Measurements from ENCODE around the gene EML2. TPM values are rescaled to one million over a fixed set of nuclear protein-coding genes. Genes with fewer than 3 reads are reported as not detected.
"Not testable (repeated sequence)": the region's sequence is repeated elsewhere in the genome, so short reads cannot be mapped to it uniquely, and the experiment has no call there.

The EML2 gene
- total and polyA plus RNA-seq, 2 of the 4 experiments (the other 2 are of a cell fraction): 11.8 to 25.3 TPM

- Histone ChIP-seq H2BK5ac (ENCODE audit: low read depth, low read length, poor library complexity, severe bottlenecking) (no peak overlapping the region), H3K79me1 (ENCODE audit: low read depth in 1 of 2, low read length in 2 of 2) (peaks cover 7 to 34% of the 10 kb centered on the region in 2 experiments; a peak in 3 of 4 replicates), H3K18ac (ENCODE audit: low read depth, low read length) (no peak overlapping the region), H3K4me3 (ENCODE audit: insufficient read depth, low read depth, low read length) (no peak overlapping the region), H3K27ac (ENCODE audit: insufficient read depth, low read length) (no peak overlapping the region), H2BK120ac (ENCODE audit: low read depth, low read length) (no peak overlapping the region), H3K56ac (ENCODE audit: extremely low read depth, insufficient read depth, low read length) (no peak overlapping the region), H3K36me3 (ENCODE audit: control insufficient read depth, insufficient read depth, low read length) (peaks cover 39% of the 10 kb centered on the region), H2BK20ac (ENCODE audit: low read depth, low read length) (no peak overlapping the region), H4K8ac (ENCODE audit: low read depth in 2 of 2, low read length in 2 of 2) (no peak overlapping the region), H2BK15ac (ENCODE audit: low read depth, low read length) (no peak overlapping the region), H3K14ac (replicated peaks; ENCODE audit: low read depth, low read length) (no peak overlapping the region), H3K9me3 (ENCODE audit: control insufficient read depth, insufficient read depth, low read length) (no peaks in the 10 kb centered on the region), H3K4me2 (ENCODE audit: low read depth, low read length) (no peak overlapping the region), H3K4me1 (ENCODE audit: control insufficient read depth, insufficient read depth, low read length) (peaks cover 1% of the 10 kb centered on the region; the same call in 1 of the 2 replicates), H2AK5ac (ENCODE audit: low read depth, low read length) (no peak overlapping the region), H3K27me3 (ENCODE audit: control insufficient read depth, insufficient read depth, low read length) (no peaks in the 10 kb centered on the region), H3K4ac (ENCODE audit: low read depth, low read length) (no peak overlapping the region), H3K23ac (ENCODE audit: low read depth, low read length) (no peak overlapping the region), H4K20me1 (ENCODE audit: insufficient read depth, low read length) (peaks cover 10% of the 10 kb centered on the region; the same call in 1 of the 2 replicates), H3K9ac (ENCODE audit: low read depth, low read length) (no peak overlapping the region), H4K5ac (ENCODE audit: low read depth, low read length) (no peak overlapping the region), H2AFZ (replicated peaks; ENCODE audit: low read length, poor library complexity) (no peak overlapping the region), H2AK9ac (replicated peaks; ENCODE audit: low read depth, low read length, poor library complexity) (no peak overlapping the region), H3K9me1 (ENCODE audit: insufficient read depth, low read length) (peaks cover 4% of the 10 kb centered on the region; the same call in 1 of the 2 replicates), H4K91ac (ENCODE audit: insufficient read depth, low read depth, low read length) (no peak overlapping the region)
- CTCF ChIA-PET: no interaction called here
- DNase-seq (no peak), ATAC-seq (ENCODE audit: low read depth) (no peak)
- BruUV-seq (replicated peaks): TSS peak; percentile 65
- WGBS, 2 experiments (ENCODE audit: extremely low coverage in 2 of 2, insufficient read length in 1 of 2): no CpG with 5 or more reads among the region's 9 CpGs
- POLR2A ChIA-PET (ENCODE audit: unreplicated experiment): no interaction called here
- TF ChIP-seq NFE2L2 (IDR thresholded peaks at IDR 0.05; ENCODE audit: low read depth, low read length) (no peak), MAZ (IDR thresholded peaks at IDR 0.05; ENCODE audit: borderline replicate concordance, low read depth, low read length) (no peak), SMC3 (IDR thresholded peaks at IDR 0.05; ENCODE audit: low read depth, low read length) (no peak), RAD21 (IDR thresholded peaks at IDR 0.05; ENCODE audit: low read length) (no peak), RFX5 (IDR thresholded peaks at IDR 0.05; ENCODE audit: low read depth, low read length) (no peak)
- in situ Hi-C loops (cut with MboI; ENCODE audit: low sequenced_read_pairs): no loop called here
- dilution Hi-C loops (cut with HindIII; ENCODE audit: low sequenced_read_pairs, unreplicated experiment): no loop called here
- intact Hi-C loops (cut with micrococcal nuclease): no loop called here
These were observed 48.4 kb upstream of the EML2 start for GRCh38 chr19:45687599-45687998.

DNA sequence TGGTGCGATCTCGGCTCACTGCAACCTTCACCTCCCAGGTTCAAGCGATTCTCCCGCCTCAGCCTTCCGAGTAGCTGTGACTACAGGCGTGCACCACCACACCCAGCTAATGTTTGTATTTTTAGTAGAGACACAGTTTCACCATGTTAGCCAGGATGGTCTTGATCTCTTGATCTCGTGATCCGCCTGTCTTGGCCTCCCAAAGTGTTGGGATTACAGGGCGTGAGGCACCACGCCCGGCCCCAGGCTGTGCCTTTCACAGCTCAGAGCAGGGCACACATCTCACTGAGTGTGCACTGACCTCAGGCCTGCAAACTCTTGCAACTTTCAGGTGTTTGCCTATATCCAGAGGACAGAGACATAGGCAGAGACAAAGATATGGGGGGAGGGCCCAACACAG is 45.8 kb upstream of the EML2 start:
- peaks cover 3 to 20% of the 10 kb centered on the region in 2 experiments; a peak in 2 of 4 replicates for H3K79me1 ChIP-seq (ENCODE audit: low read depth in 1 of 2, low read length in 2 of 2)
- H4K20me1 ChIP-seq (ENCODE audit: insufficient read depth, low read length); H4K5ac ChIP-seq (ENCODE audit: low read depth, low read length); H3K9me1 ChIP-seq (ENCODE audit: insufficient read depth, low read length); H3K4me2 ChIP-seq (ENCODE audit: low read depth, low read length); H4K8ac ChIP-seq (ENCODE audit: low read depth in 2 of 2, low read length in 2 of 2); dilution Hi-C loops (cut with HindIII; ENCODE audit: low sequenced_read_pairs, unreplicated experiment); H3K4ac ChIP-seq (ENCODE audit: low read depth, low read length); H3K9ac ChIP-seq (ENCODE audit: low read depth, low read length); H3K27ac ChIP-seq (ENCODE audit: insufficient read depth, low read length); H3K23ac ChIP-seq (ENCODE audit: low read depth, low read length); intact Hi-C loops (cut with micrococcal nuclease); H3K18ac ChIP-seq (ENCODE audit: low read depth, low read length); H2BK20ac ChIP-seq (ENCODE audit: low read depth, low read length); H3K14ac ChIP-seq (replicated peaks; ENCODE audit: low read depth, low read length); H3K9me3 ChIP-seq (ENCODE audit: control insufficient read depth, insufficient read depth, low read length); H3K56ac ChIP-seq (ENCODE audit: extremely low read depth, insufficient read depth, low read length); H4K91ac ChIP-seq (ENCODE audit: insufficient read depth, low read depth, low read length); H3K4me1 ChIP-seq (ENCODE audit: control insufficient read depth, insufficient read depth, low read length); POLR2A ChIA-PET (ENCODE audit: unreplicated experiment); H2AFZ ChIP-seq (replicated peaks; ENCODE audit: low read length, poor library complexity); DNase-seq; H3K27me3 ChIP-seq (ENCODE audit: control insufficient read depth, insufficient read depth, low read length); H2AK5ac ChIP-seq (ENCODE audit: low read depth, low read length); H3K4me3 ChIP-seq (ENCODE audit: insufficient read depth, low read depth, low read length); H2BK15ac ChIP-seq (ENCODE audit: low read depth, low read length); in situ Hi-C loops (cut with MboI; ENCODE audit: low sequenced_read_pairs); H2AK9ac ChIP-seq (replicated peaks; ENCODE audit: low read depth, low read length, poor library complexity); H2BK120ac ChIP-seq (ENCODE audit: low read depth, low read length); BruUV-seq (replicated peaks); ATAC-seq (ENCODE audit: low read depth); H2BK5ac ChIP-seq (ENCODE audit: low read depth, low read length, poor library complexity, severe bottlenecking): not testable (repeated sequence)
- 92% methylated on average over 4 of the region's 11 CpGs; no CpG with 5 or more reads in 1 of the 2 experiments for WGBS, 2 experiments (ENCODE audit: extremely low coverage in 2 of 2, insufficient read length in 1 of 2)
- CTCF ChIA-PET: interaction anchor here (0.6 kb wide), 1 partner anchor 448 kb away, joined by 3 read pairs; no protein-coding TSS in a partner anchor
- H3K36me3 ChIP-seq (ENCODE audit: control insufficient read depth, insufficient read depth, low read length): peaks cover 39% of the 10 kb centered on the region
